ENCODE measurements around the gene AMBP. TPM values are rescaled to one million over a fixed set of nuclear protein-coding genes. Genes with fewer than 3 reads are reported as not detected.

Gene AMBP
- total RNA-seq, 6 experiments from 2014 or later, result 2,202 to 7,072 (median 5,221) TPM

DNA sequence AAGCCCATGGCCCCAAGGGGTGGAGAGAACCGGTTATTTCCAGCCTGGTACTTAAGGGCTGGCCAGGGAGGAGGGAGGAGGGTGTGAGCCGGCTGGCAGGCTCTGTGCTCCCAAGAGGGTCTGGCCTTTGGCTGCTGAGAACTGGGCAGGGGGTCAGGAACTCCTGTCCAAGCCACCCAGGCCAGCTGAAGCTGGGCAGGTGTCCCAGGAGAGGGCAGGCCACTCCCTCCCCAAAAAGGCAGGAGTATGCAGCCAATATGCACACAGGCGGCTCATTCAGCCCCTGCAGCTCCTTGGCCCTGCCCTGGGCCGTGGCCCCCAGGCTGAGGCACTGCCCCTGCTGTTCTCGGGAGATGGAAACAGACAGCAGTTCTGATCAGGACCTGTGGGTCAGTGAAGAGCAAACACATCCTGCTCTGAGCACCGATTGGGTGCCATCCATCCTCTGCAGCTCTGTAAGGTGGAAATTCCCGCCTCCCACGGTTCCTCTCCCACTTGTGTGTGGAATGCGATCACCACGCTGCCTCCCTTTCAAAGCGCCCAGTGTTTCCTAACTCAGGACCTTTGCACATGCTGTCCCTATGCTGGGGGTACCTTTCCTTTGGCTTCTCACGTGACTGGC, 38.1 kb upstream of the AMBP start:
- DNase-seq (no peak), ATAC-seq (no peak)
- no peak for TF ChIP-seq POLR2A (IDR thresholded peaks at IDR 0.05)
- TF ChIP-seq, protein P1, sequence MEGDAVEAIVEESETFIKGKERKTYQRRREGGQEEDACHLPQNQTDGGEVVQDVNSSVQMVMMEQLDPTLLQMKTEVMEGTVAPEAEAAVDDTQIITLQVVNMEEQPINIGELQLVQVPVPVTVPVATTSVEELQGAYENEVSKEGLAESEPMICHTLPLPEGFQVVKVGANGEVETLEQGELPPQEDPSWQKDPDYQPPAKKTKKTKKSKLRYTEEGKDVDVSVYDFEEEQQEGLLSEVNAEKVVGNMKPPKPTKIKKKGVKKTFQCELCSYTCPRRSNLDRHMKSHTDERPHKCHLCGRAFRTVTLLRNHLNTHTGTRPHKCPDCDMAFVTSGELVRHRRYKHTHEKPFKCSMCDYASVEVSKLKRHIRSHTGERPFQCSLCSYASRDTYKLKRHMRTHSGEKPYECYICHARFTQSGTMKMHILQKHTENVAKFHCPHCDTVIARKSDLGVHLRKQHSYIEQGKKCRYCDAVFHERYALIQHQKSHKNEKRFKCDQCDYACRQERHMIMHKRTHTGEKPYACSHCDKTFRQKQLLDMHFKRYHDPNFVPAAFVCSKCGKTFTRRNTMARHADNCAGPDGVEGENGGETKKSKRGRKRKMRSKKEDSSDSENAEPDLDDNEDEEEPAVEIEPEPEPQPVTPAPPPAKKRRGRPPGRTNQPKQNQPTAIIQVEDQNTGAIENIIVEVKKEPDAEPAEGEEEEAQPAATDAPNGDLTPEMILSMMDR (IDR thresholded peaks at IDR 0.05), result no peak
- intact Hi-C loops (cut with DNase I), result loop anchor here in 1 of 2 donors (10.0 kb wide), 1 partner anchor 159 kb away; no protein-coding TSS in a partner anchor
- H3K36me3 ChIP-seq, result no peaks in the 10 kb centered on the region
- H3K27ac ChIP-seq, result no peak overlapping the region
- H3K27me3 ChIP-seq, result no peaks in the 10 kb centered on the region
- no peak overlapping the region for H3K4me3 ChIP-seq
- peaks cover 0 to 25% (median 12%) of the 10 kb centered on the region in 4 donors for H3K4me1 ChIP-seq
- H3K9me3 ChIP-seq, result no peaks in the 10 kb centered on the region
- 69% methylated on average over 3 of the region's 12 CpGs for WGBS (ENCODE audit: insufficient coverage, low coverage, low lambda C conversion rate, missing lambda C conversion rate)

DNA sequence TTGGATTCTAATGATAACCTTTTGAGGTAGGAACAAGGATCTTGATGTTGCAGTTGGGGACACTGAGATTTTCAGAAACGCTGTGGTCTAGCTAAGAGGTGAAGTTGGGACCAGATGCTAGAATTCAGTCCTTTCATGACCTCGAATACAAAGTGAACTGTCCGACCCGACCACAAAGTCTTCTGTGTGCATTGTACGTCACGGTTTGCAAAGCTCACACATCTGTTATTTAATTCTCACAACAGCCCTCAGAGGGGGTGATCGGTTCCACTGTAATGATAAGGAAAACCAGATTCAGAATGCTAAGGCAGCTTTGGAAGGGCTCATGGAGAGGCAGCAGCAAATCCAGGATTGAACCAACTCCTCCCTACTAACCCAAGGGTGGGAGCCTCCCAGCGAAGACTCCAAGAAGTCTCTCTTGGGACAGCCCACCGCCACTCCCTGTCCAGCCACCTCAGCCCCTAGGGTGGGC, 37.6 kb upstream of the AMBP start:
- H3K4me1 ChIP-seq, result peaks cover 0 to 25% (median 12%) of the 10 kb centered on the region in 4 donors
- H3K27ac ChIP-seq, result no peak overlapping the region
- TF ChIP-seq, protein P1 (IDR thresholded peaks at IDR 0.05), result no peak
- TF ChIP-seq POLR2A (IDR thresholded peaks at IDR 0.05), result no peak
- DNase-seq, result no peak
- ATAC-seq, result no peak
- no peaks in the 10 kb centered on the region for H3K36me3 ChIP-seq
- intact Hi-C loops (cut with DNase I), result loop anchor here in 1 of 2 donors (10.0 kb wide), 1 partner anchor 159 kb away; no protein-coding TSS in a partner anchor
- no peaks in the 10 kb centered on the region for H3K9me3 ChIP-seq
- no peak overlapping the region for H3K4me3 ChIP-seq
- 90% methylated on average over 6 of the region's 9 CpGs for WGBS (ENCODE audit: insufficient coverage, low coverage, low lambda C conversion rate, missing lambda C conversion rate)
- H3K27me3 ChIP-seq, result no peaks in the 10 kb centered on the region

DNA sequence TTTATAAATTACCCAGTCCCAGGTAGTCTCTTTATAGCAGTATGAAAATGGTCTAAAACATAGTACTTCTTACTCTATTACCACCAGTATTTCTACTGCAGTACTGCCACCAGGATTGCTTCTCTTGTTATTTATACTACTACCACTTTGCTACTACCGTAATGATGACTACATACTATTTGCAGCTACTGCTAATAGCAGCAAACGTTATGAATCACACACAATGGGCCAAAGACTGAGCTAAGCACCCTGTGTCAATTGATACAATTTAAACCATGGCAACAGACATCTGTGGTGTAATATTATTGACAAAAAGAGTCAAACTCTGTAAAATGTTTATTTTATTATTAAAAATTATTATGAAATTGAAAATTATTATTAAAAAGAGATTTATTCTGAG, 36.3 kb upstream of the AMBP start:
- Histone ChIP-seq H3K27ac (no peak overlapping the region), H3K9me3 (no peaks in the 10 kb centered on the region), H3K4me1 (peaks cover 0 to 23% (median 11%) of the 10 kb centered on the region in 4 donors), H3K27me3 (no peaks in the 10 kb centered on the region), H3K4me3 (no peak overlapping the region), H3K36me3 (no peaks in the 10 kb centered on the region)
- 44% methylated on average over 2 of the region's 2 CpGs for WGBS (ENCODE audit: insufficient coverage, low coverage, low lambda C conversion rate, missing lambda C conversion rate)
- ATAC-seq, result no peak
- intact Hi-C loops (cut with DNase I), result loop anchor here in 1 of 2 donors (10.0 kb wide), 1 partner anchor 160 kb away; no protein-coding TSS in a partner anchor
- no peak for DNase-seq
- no peak for TF ChIP-seq POLR2A (IDR thresholded peaks at IDR 0.05)
- TF ChIP-seq, protein P1 (IDR thresholded peaks at IDR 0.05), result no peak

DNA sequence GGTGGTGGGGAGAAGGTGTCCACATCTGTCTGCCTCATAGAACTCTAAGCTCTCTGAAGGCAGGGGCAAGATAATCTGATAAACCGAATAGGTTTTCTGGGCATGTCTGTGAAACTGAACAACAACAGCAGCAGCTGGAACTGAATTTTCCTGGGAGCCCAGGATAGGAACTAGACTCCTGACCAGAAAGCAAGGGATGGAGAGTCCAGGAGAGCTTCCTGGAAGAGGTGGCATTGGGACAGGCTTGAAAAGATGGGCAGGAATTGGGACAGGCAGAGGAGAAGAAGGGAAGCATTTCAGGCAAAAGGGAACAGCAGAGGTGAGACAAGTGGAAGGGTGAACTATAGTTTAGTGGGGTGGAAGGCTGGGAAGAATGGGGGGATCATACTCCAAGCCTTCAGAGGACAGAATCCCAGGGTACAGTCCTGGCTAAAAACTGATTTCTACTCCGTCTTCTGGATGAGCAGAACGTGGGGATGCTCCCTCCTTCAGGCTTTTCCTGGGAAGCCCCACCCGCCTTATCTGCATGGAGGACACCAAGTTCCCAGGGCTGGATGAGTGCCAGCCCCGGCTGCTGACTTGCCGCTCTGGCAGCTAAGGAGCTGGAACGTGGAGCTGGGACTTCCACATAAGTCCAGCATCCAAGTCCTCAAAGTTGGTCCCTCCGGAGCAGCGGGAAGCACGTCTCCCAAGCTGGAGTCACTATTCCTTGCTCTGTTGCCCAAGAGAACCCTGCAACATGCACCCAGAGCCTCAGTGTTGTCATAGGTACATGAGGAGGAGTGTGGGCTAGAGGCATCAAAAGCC, 34.9 kb upstream of the AMBP start:
- intact Hi-C loops (cut with DNase I), result loop anchor here in 1 of 2 donors (10.0 kb wide), 1 partner anchor 162 kb away; no protein-coding TSS in a partner anchor
- 35% methylated on average over 6 of the region's 10 CpGs for whole genome bisulfite sequencing (ENCODE audit: insufficient coverage, low coverage, low lambda C conversion rate, missing lambda C conversion rate)
- H3K27ac ChIP-seq, result no peak overlapping the region
- TF ChIP-seq, protein P1 (IDR thresholded peaks at IDR 0.05), result no peak
- TF ChIP-seq POLR2A (IDR thresholded peaks at IDR 0.05), result no peak
- peak in 2 of 3 donors; percentile 62 for DNase-seq
- no peak overlapping the region for H3K4me3 ChIP-seq
- ATAC-seq, result peak in 3 of 4 donors; percentile 20 to 34 (median 33)
- H3K36me3 ChIP-seq, result no peaks in the 10 kb centered on the region
- no peaks in the 10 kb centered on the region for H3K27me3 ChIP-seq
- peaks cover 0 to 9% (median 4%) of the 10 kb centered on the region in 4 donors for H3K4me1 ChIP-seq
- no peaks in the 10 kb centered on the region for H3K9me3 ChIP-seq

All from right lobe of liver (tissue), 6 donors.